ENCODE measurements around the gene ABCA13.

- no peak for TF ChIP-seq CTCF (conservative IDR thresholded peaks at IDR 0.05)
- no peak for TF ChIP-seq EZH2 (IDR thresholded peaks at IDR 0.05; ENCODE audit: low read depth)
These were observed 295.5 kb downstream of the ABCA13 start for GRCh38 chr7:48466713-48467112.

All from PC-9 (cell line).